Prostate gland (tissue), 2 donors: ENCODE data around the gene SSU72. TPM values are rescaled to one million over a fixed set of nuclear protein-coding genes. Genes with fewer than 3 reads are reported as not detected.

Source experiments
- DNase-seq: peaks from one replicate; pipeline ENCODE4 v3.0.0-alpha.2; 2019; ENCODE audit warnings: low spot score
- H3K27ac ChIP-seq, 2 donors: fragments of 200-600 bp; sonication (generic); 2 replicates each; pipeline ENCODE4 v1.5.1; 2017 to 2019
- H3K27me3 ChIP-seq: fragments of 200-600 bp; sonication (generic); replicated peaks from 2 replicates; pipeline ENCODE4 v1.5.1; 2019; ENCODE audit not compliant: insufficient read depth
- H3K36me3 ChIP-seq, 2 donors: fragments of 200-600 bp; sonication (generic); 1 replicate in 1 of 2; 2 replicates in 1 of 2; pipeline versions ENCODE4 v1.5.1 to v1.8.1; 2017 to 2019
- H3K4me1 ChIP-seq: fragments of 200-600 bp; sonication (generic); replicated peaks from 2 replicates; pipeline ENCODE4 v1.5.1; 2019
- H3K4me3 ChIP-seq, 2 donors: fragments of 200-600 bp; sonication (generic); 2 replicates each; pipeline ENCODE4 v1.5.1; 2017 to 2019
- H3K9me3 ChIP-seq: fragments of 200-600 bp; sonication (generic); 2 replicates; pipeline ENCODE4 v1.5.1; 2017
- CTCF ChIP-seq, 4 experiments: fragments of 200-600 bp in 2 of 4; fragments of 450-650 bp in 2 of 4; sonication (generic) in 2 of 4; IDR thresholded peaks; 1 replicate in 3 of 4; 2 replicates in 1 of 4; pipeline ENCODE4 v1.5.1; 2016 to 2019; ENCODE audit warnings: antibody characterized with exemption in 4 of 4, mild to moderate bottlenecking in 2 of 4, moderate library complexity in 2 of 4
- POLR2A ChIP-seq: fragments of 450-650 bp; IDR thresholded peaks from one replicate; pipeline ENCODE4 v1.6.1; 2016; ENCODE audit warnings: antibody characterized with exemption, mild to moderate bottlenecking
- POLR2AphosphoS5 ChIP-seq: sonication (generic); formaldehyde crosslinking; IDR thresholded peaks from one replicate; pipeline ENCODE4 v1.6.1; 2017; ENCODE audit warnings: antibody characterized with exemption
- WGBS: methylation state at CpG from one replicate; pipeline ENCODE4 v1.1.5; 2018; 5-methylcytosine and 5-hydroxymethylcytosine counted together
- intact Hi-C: fragments of 100-400 bp; cut with DNase I; formaldehyde crosslinking; loops from one replicate; pipeline ENCODE4 v1.14.2; 2022
- total RNA-seq, 2 donors: library from RNA; depleted of rRNA; stranded (reverse); fragments of >200 nt; gene quantifications; one replicate each; pipeline ENCODE4 v1.1.0, GENCODE V29; 2016

SSU72 gene
- total RNA-seq, 2 donors from 2014 or later, result 173 to 203 TPM

DNA sequence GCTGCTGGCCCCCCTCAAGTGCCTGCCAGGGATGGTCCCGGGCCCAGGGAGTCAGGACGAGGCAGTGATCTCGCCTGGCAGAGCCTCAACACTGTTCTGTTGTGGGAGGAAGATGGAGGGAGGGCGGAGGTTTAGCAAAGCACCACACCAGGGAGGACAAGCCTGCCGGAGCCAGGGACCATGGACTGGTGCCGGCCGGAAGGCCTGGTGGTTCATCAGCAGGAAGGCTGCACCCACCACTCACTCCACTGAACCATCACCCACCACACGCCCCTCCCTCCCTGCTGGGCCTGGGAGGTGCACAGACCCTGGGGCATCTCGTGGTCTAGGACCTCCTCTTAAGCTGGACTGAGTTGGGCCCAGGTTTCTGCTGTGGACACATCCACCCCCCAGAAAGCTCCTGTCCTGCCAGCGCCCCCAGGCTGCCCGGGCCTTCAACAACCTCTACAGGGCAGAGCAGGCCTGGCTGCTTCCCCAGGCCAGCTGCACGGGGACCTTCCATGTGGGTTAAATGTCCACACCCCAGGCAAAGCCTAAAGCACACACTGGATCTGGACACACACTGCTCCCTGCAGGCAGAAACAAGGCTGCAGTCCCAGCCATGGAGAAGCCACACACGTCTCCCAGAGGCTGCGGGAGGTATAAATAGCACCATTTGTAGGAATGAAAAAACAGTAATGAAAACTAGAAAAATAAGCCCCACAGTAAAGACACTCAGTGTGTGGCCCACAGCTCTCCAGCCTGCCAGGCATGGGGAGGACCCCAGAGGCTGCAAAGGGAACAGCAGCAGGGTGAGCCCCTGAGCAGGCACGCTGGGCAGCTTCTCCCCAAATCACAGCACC, 23.9 kb downstream of the SSU72 start:
- H3K9me3 ChIP-seq, result no peaks in the 10 kb centered on the region
- intact Hi-C loops, result no loop called here
- TF ChIP-seq CTCF (IDR thresholded peaks at IDR 0.05), result no peak
- no peak for TF ChIP-seq POLR2A
- TF ChIP-seq POLR2AphosphoS5, result no peak
- H3K27ac ChIP-seq, result no peak overlapping the region
- 72% methylated on average over 15 of the region's 15 CpGs for WGBS
- no peak overlapping the region for H3K4me3 ChIP-seq
- no peak for DNase-seq
- H3K27me3 ChIP-seq, result no peaks in the 10 kb centered on the region
- H3K4me1 ChIP-seq, result no peaks in the 10 kb centered on the region
- H3K36me3 ChIP-seq, result peaks cover 0 to 3% of the 10 kb centered on the region in 2 donors

- no peaks in the 10 kb centered on the region for H3K4me1 ChIP-seq
- WGBS, result 85% methylated on average over 7 of the region's 7 CpGs
- intact Hi-C loops, result no loop called here
- peaks cover 0 to 1% of the 10 kb centered on the region in 2 donors for H3K36me3 ChIP-seq
- H3K27ac ChIP-seq, result no peak overlapping the region
- no peak for TF ChIP-seq CTCF (IDR thresholded peaks at IDR 0.05)
- no peak for TF ChIP-seq POLR2AphosphoS5
- no peak for TF ChIP-seq POLR2A
- no peaks in the 10 kb centered on the region for H3K9me3 ChIP-seq
- no peak for DNase-seq
- no peaks in the 10 kb centered on the region for H3K27me3 ChIP-seq
- no peak overlapping the region for H3K4me3 ChIP-seq
These were observed 24.6 kb downstream of the SSU72 start for GRCh38 chr1:1550087-1550486.

DNA sequence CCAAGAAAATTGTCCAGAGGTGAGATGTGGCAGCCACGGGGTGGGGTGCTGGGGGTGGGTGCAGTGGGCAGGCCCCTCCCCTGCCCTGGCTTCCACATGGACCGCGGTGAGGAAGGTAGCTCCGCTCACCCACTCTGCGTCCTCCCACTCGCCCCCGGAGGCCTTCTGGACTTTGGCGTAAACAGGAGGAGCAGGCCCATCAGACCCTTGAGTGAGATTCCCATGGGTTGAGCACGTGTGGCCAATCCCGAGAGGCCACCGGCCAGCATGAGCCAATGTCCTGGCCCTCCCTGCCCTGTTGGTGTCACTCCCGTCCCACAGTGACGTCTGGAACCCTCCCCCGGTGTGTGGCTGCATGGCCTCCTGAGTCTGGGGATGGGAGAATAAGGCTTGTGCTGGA, 26.1 kb downstream of the SSU72 start:
- no peak overlapping the region for H3K27ac ChIP-seq
- H3K9me3 ChIP-seq, result no peaks in the 10 kb centered on the region
- no peak for DNase-seq
- H3K27me3 ChIP-seq, result no peaks in the 10 kb centered on the region
- WGBS, result 93% methylated on average over 14 of the region's 14 CpGs
- no peak overlapping the region for H3K4me3 ChIP-seq
- intact Hi-C loops, result no loop called here
- no peaks in the 10 kb centered on the region for H3K36me3 ChIP-seq
- TF ChIP-seq POLR2AphosphoS5 (no peak), POLR2A (no peak), CTCF (IDR thresholded peaks at IDR 0.05) (no peak)
- no peaks in the 10 kb centered on the region for H3K4me1 ChIP-seq

DNA sequence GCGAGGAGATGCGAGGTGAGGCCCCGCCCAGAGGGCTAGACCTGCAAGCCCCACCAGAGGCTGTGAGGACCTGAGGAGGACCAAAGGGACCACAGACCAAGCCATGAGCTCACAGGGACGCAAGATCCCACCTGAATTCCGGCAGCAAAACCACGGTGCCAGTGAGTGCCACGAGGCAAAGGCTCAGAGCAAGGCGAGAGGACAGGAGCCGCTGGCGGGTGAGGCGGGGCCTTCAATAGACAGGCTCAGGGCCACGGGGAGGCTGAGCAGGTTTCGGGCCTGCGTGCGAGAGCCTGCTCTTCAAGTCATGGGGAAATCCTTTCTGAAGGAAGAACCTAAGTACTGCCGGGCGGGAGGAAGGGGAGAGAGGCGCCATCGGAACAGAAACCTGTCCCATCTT, 27.2 kb downstream of the SSU72 start:
- H3K27me3 ChIP-seq, result no peaks in the 10 kb centered on the region
- no peak overlapping the region for H3K4me3 ChIP-seq
- no peak for DNase-seq
- no peak overlapping the region for H3K27ac ChIP-seq
- WGBS, result 90% methylated on average over 19 of the region's 19 CpGs
- H3K36me3 ChIP-seq, result no peaks in the 10 kb centered on the region
- H3K9me3 ChIP-seq, result no peaks in the 10 kb centered on the region
- intact Hi-C loops, result no loop called here
- H3K4me1 ChIP-seq, result no peaks in the 10 kb centered on the region
- TF ChIP-seq POLR2AphosphoS5 (no peak), POLR2A (no peak), CTCF (IDR thresholded peaks at IDR 0.05) (no peak)

DNA sequence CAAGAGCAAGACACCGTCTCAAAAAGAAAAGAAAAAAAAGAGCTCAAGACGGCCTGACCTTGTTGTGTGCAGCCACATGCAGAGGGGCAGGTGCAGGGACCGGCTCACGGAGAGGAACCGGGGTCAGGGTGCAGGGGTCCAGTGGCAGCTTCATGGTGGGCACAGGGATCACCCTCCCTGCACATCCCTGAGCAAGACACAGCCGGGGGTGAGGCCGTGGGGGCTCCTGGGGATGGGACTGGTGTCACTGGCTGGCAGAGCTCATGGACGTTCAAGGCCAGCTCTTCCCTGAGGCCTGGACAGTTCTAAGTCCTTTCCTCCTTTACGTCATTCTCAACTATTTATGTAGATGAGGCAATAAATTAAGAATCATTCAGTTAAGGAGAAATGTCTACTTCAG, 27.7 kb downstream of the SSU72 start:
- H3K27me3 ChIP-seq, result no peaks in the 10 kb centered on the region
- no peak overlapping the region for H3K4me3 ChIP-seq
- no peak for DNase-seq
- intact Hi-C loops, result no loop called here
- H3K9me3 ChIP-seq, result no peaks in the 10 kb centered on the region
- no peak for TF ChIP-seq CTCF (IDR thresholded peaks at IDR 0.05)
- no peak for TF ChIP-seq POLR2A
- no peak for TF ChIP-seq POLR2AphosphoS5
- no peaks in the 10 kb centered on the region for H3K4me1 ChIP-seq
- 87% methylated on average over 9 of the region's 9 CpGs for WGBS
- no peak overlapping the region for H3K27ac ChIP-seq
- no peaks in the 10 kb centered on the region for H3K36me3 ChIP-seq
